Panc1 (cell line): Measurements from ENCODE around the gene AGPAT4.
"Not testable (repeated sequence)": the region's sequence is repeated elsewhere in the genome, so short reads cannot be mapped to it uniquely, and the experiment has no call there.

ENCODE experiments used
- POLR2AphosphoS5 ChIP-seq: IDR thresholded peaks from 2 replicates; pipeline ENCODE4 v1.6.1; 2012; ENCODE audit warnings: mild to moderate bottlenecking, low read depth, low read length, moderate library complexity
- SIN3A ChIP-seq: IDR thresholded peaks from 2 replicates; pipeline ENCODE4 v1.6.1; 2012; ENCODE audit warnings: low read depth, mild to moderate bottlenecking, low read length, moderate library complexity, borderline replicate concordance; ENCODE audit not compliant: insufficient read depth
- TCF7L2 ChIP-seq: IDR thresholded peaks from 2 replicates; pipeline ENCODE4 v1.6.1; 2011; ENCODE audit warnings: mild to moderate bottlenecking, low read depth, low read length, inconsistent platforms
- TF ChIP-seq, protein P1 (sequence below): fragments of 450-650 bp; IDR thresholded peaks from 2 replicates; pipeline ENCODE4 v1.5.1; 2017; ENCODE audit warnings: mild to moderate bottlenecking
- TF ChIP-seq, protein P2 (sequence below), 2 experiments: IDR thresholded peaks; 2 replicates each; pipeline ENCODE4 v1.6.1; 2011 to 2012; ENCODE audit warnings: low read depth in 2 of 2, control low read depth in 1 of 2, low read length in 1 of 2, mild to moderate bottlenecking in 1 of 2, moderate library complexity in 1 of 2; ENCODE audit not compliant: insufficient read depth in 1 of 2

DNA sequence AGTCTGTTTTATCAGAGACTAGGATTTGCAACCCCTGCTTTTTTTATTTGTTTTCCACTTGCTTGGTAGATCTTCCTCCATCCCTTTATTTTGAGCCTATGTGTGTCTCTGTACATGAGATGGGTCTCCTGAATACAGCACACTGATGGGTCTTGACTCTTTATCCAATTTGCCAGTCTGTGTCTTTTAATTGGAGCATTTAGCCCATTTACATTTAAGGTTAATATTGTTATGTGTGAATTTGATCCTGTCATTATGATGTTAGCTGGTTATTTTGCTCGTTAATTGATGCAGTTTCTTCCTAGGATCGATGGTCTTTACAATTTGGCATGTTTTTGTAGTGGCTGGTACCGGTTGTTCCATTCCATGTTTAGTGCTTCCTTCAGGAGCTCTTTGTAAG, 97.4 kb downstream of the AGPAT4 start:
- TF ChIP-seq, protein P1, sequence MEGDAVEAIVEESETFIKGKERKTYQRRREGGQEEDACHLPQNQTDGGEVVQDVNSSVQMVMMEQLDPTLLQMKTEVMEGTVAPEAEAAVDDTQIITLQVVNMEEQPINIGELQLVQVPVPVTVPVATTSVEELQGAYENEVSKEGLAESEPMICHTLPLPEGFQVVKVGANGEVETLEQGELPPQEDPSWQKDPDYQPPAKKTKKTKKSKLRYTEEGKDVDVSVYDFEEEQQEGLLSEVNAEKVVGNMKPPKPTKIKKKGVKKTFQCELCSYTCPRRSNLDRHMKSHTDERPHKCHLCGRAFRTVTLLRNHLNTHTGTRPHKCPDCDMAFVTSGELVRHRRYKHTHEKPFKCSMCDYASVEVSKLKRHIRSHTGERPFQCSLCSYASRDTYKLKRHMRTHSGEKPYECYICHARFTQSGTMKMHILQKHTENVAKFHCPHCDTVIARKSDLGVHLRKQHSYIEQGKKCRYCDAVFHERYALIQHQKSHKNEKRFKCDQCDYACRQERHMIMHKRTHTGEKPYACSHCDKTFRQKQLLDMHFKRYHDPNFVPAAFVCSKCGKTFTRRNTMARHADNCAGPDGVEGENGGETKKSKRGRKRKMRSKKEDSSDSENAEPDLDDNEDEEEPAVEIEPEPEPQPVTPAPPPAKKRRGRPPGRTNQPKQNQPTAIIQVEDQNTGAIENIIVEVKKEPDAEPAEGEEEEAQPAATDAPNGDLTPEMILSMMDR: not testable (repeated sequence)
- TF ChIP-seq POLR2AphosphoS5, SIN3A, TCF7L2: not testable (repeated sequence)
- TF ChIP-seq, protein P2, sequence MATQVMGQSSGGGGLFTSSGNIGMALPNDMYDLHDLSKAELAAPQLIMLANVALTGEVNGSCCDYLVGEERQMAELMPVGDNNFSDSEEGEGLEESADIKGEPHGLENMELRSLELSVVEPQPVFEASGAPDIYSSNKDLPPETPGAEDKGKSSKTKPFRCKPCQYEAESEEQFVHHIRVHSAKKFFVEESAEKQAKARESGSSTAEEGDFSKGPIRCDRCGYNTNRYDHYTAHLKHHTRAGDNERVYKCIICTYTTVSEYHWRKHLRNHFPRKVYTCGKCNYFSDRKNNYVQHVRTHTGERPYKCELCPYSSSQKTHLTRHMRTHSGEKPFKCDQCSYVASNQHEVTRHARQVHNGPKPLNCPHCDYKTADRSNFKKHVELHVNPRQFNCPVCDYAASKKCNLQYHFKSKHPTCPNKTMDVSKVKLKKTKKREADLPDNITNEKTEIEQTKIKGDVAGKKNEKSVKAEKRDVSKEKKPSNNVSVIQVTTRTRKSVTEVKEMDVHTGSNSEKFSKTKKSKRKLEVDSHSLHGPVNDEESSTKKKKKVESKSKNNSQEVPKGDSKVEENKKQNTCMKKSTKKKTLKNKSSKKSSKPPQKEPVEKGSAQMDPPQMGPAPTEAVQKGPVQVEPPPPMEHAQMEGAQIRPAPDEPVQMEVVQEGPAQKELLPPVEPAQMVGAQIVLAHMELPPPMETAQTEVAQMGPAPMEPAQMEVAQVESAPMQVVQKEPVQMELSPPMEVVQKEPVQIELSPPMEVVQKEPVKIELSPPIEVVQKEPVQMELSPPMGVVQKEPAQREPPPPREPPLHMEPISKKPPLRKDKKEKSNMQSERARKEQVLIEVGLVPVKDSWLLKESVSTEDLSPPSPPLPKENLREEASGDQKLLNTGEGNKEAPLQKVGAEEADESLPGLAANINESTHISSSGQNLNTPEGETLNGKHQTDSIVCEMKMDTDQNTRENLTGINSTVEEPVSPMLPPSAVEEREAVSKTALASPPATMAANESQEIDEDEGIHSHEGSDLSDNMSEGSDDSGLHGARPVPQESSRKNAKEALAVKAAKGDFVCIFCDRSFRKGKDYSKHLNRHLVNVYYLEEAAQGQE (IDR thresholded peaks at IDR 0.05; ENCODE audit: insufficient read depth in 1 of 2, low read depth in 2 of 2, low read length in 1 of 2): not testable (repeated sequence)
